ENCODE data around the gene AGBL4.

GRCh38 chr1:48743480-48743879, 1280.3 kb downstream of the AGBL4 start:
- TF ChIP-seq CTCF (conservative IDR thresholded peaks at IDR 0.05; ENCODE audit: low read depth, low read length): no peak
- no peak for TF ChIP-seq POLR2A (IDR thresholded peaks at IDR 0.05; ENCODE audit: low read depth, low read length)
- no peak for TF ChIP-seq NFE2L2 (IDR thresholded peaks at IDR 0.05; ENCODE audit: low read depth, low read length)
- no peak for TF ChIP-seq MXI1 (IDR thresholded peaks at IDR 0.05; ENCODE audit: borderline replicate concordance, low read depth, low read length)
